Ascending aorta (tissue), 2 donors: ENCODE results near the gene LTBR. TPM values are rescaled to one million over a fixed set of nuclear protein-coding genes. Genes with fewer than 3 reads are reported as not detected.
A peak's percentile ranks its signal among the peaks of the same experiment; 100 is the strongest.

Source experiments
- DNase-seq, 2 donors: peaks; one replicate each; pipeline ENCODE4 v3.0.0-alpha.2; 2019; ENCODE audit warnings: low spot score in 2 of 2
- H3K27ac ChIP-seq, 2 donors: fragments of 200-600 bp; sonication (generic); one replicate each; pipeline ENCODE4 v1.5.1; 2016 to 2017; ENCODE audit warnings: mild to moderate bottlenecking in 1 of 2
- H3K27me3 ChIP-seq: fragments of 200-600 bp; sonication (generic); one replicate; pipeline ENCODE4 v1.5.1; 2017
- H3K36me3 ChIP-seq, 2 donors: fragments of 200-600 bp; sonication (generic); one replicate each; pipeline ENCODE4 v1.5.1; 2016
- H3K4me1 ChIP-seq, 2 donors: fragments of 200-600 bp; sonication (generic); one replicate each; pipeline ENCODE4 v1.5.1; 2016 to 2017; ENCODE audit warnings: mild to moderate bottlenecking in 1 of 2
- H3K4me3 ChIP-seq, 2 donors: fragments of 200-600 bp; sonication (generic); one replicate each; pipeline ENCODE4 v1.5.1; 2016 to 2017; ENCODE audit warnings: mild to moderate bottlenecking in 1 of 2
- H3K9me3 ChIP-seq, 2 donors: fragments of 200-600 bp; sonication (generic); one replicate each; pipeline ENCODE4 v1.5.1; 2016
- intact Hi-C: fragments of 100-400 bp; cut with DNase I; formaldehyde crosslinking; loops from one replicate; pipeline ENCODE4 v1.15.1; 2023
- total RNA-seq: library from RNA; depleted of rRNA; stranded (reverse); fragments of >200 nt; gene quantifications from one replicate; pipeline ENCODE4 v1.1.0, GENCODE V29; 2016
- TF ChIP-seq, protein P1 (sequence below), 3 experiments: fragments of 200-600 bp in 2 of 3; fragments of 450-650 bp in 1 of 3; sonication (generic) in 2 of 3; IDR thresholded peaks; one replicate each; pipeline ENCODE4 v1.5.1; 2016 to 2019; ENCODE audit warnings: antibody characterized with exemption in 3 of 3, mild to moderate bottlenecking in 1 of 3, moderate library complexity in 1 of 3

LTBR gene
- total RNA-seq, 1 donor from 2014 or later, result 284 TPM

DNA sequence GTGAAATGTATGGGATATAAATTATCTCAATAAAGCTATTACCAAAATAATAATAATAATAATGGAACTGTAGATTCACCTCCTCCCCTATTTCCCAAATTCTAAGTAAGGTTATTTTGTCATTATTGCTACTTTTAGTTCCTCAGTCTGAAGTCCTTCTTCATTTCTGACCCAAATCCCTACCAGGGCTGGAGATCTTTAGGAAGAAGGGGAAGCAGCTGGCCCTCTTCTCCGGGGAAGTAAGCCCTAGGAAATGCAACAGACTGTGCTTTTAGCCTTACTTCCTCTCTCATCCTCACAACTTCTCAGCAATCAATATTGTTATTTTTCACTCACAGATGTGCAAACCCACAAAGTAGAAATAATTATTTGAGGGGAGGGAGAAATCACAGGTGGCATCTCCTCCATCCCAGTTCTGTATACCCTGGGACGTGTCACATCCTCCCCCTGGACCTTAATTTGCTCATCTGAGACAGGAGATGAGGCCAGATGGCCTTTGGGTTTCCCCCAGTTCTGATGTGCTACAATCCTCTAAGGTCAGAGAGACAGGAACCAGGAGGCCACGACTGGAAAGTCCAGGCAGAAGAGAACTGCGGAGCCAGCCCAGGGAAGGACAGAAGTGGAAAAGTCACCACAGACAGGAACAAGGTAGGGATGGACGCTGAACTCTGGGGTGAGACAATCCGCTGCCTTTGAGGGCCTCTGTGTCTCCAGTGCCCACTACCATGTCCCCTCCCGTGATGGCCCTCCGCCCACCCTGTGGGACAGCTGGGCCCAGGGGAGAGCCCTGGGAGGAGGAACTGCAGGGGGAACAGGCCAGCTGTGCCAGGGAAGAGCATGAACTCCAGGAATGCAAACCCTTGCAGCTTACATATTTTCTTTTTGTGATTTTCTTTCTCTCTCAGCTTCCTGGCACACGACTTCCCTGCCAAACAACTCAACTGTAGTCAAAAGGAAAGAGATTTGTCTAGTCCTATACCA is 31.5 kb upstream of the LTBR start:
- Histone ChIP-seq H3K27ac (peak overlapping the region in 1 of 2 donors; percentile 46), H3K36me3 (no peaks in the 10 kb centered on the region), H3K4me1 (peaks cover 6 to 8% of the 10 kb centered on the region in 2 donors), H3K9me3 (no peaks in the 10 kb centered on the region), H3K4me3 (no peak overlapping the region), H3K27me3 (no peaks in the 10 kb centered on the region)
- TF ChIP-seq, protein P1, sequence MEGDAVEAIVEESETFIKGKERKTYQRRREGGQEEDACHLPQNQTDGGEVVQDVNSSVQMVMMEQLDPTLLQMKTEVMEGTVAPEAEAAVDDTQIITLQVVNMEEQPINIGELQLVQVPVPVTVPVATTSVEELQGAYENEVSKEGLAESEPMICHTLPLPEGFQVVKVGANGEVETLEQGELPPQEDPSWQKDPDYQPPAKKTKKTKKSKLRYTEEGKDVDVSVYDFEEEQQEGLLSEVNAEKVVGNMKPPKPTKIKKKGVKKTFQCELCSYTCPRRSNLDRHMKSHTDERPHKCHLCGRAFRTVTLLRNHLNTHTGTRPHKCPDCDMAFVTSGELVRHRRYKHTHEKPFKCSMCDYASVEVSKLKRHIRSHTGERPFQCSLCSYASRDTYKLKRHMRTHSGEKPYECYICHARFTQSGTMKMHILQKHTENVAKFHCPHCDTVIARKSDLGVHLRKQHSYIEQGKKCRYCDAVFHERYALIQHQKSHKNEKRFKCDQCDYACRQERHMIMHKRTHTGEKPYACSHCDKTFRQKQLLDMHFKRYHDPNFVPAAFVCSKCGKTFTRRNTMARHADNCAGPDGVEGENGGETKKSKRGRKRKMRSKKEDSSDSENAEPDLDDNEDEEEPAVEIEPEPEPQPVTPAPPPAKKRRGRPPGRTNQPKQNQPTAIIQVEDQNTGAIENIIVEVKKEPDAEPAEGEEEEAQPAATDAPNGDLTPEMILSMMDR (IDR thresholded peaks at IDR 0.05), result no peak
- intact Hi-C loops, result no loop called here
- no peak for DNase-seq

DNA sequence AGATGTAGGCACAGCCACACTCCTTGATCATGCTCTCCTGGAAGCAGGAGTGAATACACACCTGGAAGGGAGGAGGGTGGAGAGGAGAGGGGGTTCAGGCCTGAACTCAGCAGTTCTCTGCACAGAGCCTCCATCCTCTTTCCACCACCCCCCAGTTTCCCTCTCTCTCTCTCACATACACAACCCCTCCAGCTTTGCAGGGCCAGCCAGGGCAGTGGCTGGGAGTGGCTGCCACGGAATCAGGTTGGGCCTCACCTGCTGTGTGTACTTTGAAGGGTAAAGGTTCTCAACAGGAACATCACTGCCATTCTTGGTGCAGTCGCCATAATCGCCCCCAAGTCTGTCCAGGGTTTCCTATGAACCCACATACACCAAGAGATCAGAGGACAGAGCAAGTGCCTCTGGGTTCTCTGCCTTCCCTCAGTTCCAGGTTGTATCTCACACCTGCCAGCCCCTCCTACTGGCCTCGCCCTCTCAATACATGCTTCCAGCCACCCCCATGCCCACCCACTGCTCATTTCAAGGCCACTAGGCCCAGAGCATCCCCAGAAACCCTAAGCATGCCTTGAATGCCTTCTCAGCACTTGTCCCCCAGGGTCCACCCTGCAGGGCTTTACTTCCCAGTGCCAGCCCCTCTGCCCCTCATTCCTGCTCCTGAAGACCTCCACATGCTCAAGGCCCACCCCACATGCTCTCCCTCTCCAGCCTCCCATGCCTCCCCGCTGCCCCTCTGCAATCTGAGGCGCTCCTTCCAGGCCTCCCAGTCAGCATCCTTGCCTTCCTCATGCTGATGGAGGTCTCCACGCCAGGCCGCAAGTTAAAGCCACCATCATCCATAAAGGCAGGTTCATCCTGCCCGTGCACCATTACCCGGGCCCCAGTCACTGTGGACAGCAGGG is 29.2 kb upstream of the LTBR start:
- H3K4me1 ChIP-seq, result no peaks in the 10 kb centered on the region
- H3K9me3 ChIP-seq, result no peaks in the 10 kb centered on the region
- no peak overlapping the region for H3K4me3 ChIP-seq
- intact Hi-C loops, result no loop called here
- DNase-seq, result no peak
- H3K27me3 ChIP-seq, result no peaks in the 10 kb centered on the region
- H3K36me3 ChIP-seq, result no peaks in the 10 kb centered on the region
- no peak overlapping the region for H3K27ac ChIP-seq
- TF ChIP-seq, protein P1 (IDR thresholded peaks at IDR 0.05), result no peak

DNA sequence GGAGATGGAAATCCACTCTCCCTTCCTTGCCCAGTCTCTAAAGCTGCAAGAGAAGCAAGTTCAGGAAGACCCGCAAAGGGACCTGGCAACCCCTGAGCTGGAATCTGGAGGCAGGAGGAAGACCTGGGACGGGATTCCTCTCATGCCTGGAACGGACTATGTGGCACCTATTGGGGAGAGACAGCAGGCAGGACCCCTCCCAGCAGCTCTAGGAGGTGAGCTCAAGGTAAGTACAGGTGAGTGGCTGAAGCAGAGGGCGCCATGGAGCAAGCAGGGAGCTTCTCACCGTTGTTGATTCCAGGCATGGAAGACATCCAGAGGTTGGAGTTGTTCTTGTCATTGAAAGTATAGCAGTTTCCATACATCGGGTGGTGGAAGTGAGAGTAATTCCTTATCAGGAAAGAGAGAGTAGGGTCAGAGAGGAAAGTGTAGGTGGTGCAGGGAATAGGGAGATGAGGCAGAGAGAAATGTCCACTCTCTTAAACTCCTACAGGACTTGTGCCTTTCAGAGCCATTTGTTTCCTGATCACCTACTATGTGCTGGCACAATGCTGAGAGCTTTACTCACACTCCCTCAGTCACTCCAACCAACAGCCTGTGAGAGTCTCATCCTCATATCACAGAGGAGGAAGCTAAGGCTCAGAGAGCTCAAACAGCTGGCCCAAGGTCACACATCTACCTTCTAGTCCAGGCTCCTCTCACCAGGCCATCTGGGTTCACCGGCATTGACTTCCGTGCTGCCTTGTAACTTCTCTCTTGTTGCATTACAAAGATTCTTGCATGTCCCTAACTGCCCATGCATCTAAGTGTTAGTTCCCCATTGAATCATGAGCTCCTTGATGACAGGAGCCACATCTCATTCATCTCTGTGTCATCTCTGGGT is 28.2 kb upstream of the LTBR start:
- Histone ChIP-seq H3K27ac (no peak overlapping the region), H3K4me3 (no peak overlapping the region), H3K27me3 (no peaks in the 10 kb centered on the region), H3K36me3 (no peaks in the 10 kb centered on the region), H3K4me1 (no peaks in the 10 kb centered on the region), H3K9me3 (no peaks in the 10 kb centered on the region)
- intact Hi-C loops, result no loop called here
- DNase-seq, result no peak
- TF ChIP-seq, protein P1 (IDR thresholded peaks at IDR 0.05), result no peak

DNA sequence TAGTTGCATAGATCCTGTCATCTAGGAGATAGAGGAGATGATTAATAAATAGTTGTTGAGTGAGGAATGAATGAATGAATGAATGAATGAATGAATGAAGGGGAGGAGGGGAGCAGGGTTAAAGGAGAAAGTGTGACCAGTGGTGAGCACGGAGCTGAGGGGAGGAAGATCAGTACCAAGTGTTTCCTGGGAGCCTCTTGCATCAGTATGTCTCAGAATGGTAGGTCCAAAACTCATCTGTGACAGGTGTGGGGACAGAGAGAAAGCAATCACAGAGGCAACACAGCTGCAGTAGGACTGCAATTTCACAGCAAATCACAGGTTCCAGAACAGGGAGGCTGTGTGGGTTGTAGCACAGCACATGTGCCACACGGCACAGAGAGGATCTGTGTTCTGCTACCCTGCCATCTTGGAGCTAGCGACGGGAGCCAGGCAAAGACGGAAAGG is 27.6 kb upstream of the LTBR start:
- intact Hi-C loops, result no loop called here
- no peaks in the 10 kb centered on the region for H3K27me3 ChIP-seq
- no peaks in the 10 kb centered on the region for H3K9me3 ChIP-seq
- no peak overlapping the region for H3K27ac ChIP-seq
- no peak for DNase-seq
- no peaks in the 10 kb centered on the region for H3K36me3 ChIP-seq
- no peak overlapping the region for H3K4me3 ChIP-seq
- TF ChIP-seq, protein P1 (IDR thresholded peaks at IDR 0.05), result no peak
- no peaks in the 10 kb centered on the region for H3K4me1 ChIP-seq

DNA sequence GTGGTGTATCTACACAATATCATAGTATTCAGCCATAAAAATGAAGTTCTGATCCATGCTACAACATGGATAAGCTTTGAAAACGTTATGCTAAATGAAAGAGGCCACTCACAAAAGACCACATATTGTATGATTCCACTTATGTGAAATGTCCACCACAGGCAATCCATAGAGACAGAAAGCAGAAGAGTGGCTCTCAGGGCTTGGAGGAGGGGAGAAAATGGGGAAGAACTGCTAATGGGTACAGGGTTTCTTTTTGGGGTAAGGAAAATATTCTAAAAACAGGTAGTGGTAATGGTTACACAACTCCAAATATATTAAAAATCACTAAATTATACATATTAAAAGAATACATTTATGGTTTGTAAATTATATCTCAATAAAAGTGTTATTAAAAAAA is 25.1 kb upstream of the LTBR start:
- TF ChIP-seq, protein P1 (IDR thresholded peaks at IDR 0.05), result no peak
- Histone ChIP-seq H3K4me3 (no peak overlapping the region), H3K36me3 (no peaks in the 10 kb centered on the region), H3K27me3 (no peaks in the 10 kb centered on the region), H3K27ac (no peak overlapping the region), H3K9me3 (no peaks in the 10 kb centered on the region), H3K4me1 (peaks cover 0 to 4% of the 10 kb centered on the region in 2 donors)
- intact Hi-C loops, result no loop called here
- no peak for DNase-seq
